Testis (tissue), 5 donors: ENCODE data around the gene FBXO27. TPM values are rescaled to one million over a fixed set of nuclear protein-coding genes. Genes with fewer than 3 reads are reported as not detected.

ENCODE experiments used
- DNase-seq: peaks from one replicate; pipeline ENCODE4 v3.0.0-alpha.2; 2019
- H3K27ac ChIP-seq, 2 donors: fragments of 200-600 bp; sonication (generic); one replicate each; pipeline ENCODE4 v1.5.1; 2019
- H3K27me3 ChIP-seq: fragments of 200-600 bp; sonication (generic); one replicate; pipeline ENCODE4 v1.5.1; 2019
- H3K36me3 ChIP-seq: fragments of 200-600 bp; sonication (generic); one replicate; pipeline ENCODE4 v1.5.1; 2017; ENCODE audit warnings: low read depth; ENCODE audit errors: missing control alignments
- H3K4me1 ChIP-seq: fragments of 200-600 bp; sonication (generic); one replicate; pipeline ENCODE4 v1.5.1; 2019
- H3K4me3 ChIP-seq, 2 donors: fragments of 200-600 bp; sonication (generic); one replicate each; pipeline ENCODE4 v1.5.1; 2017 to 2019
- H3K9me3 ChIP-seq: fragments of 200-600 bp; sonication (generic); one replicate; pipeline ENCODE4 v1.5.1; 2017
- POLR2A ChIP-seq: fragments of 450-650 bp; IDR thresholded peaks from one replicate; pipeline ENCODE4 v1.6.1; 2017; ENCODE audit warnings: antibody characterized with exemption, mild to moderate bottlenecking, moderate library complexity
- WGBS, 2 donors: methylation state at CpG; one replicate each; pipeline ENCODE4 v1.1.5; 2018; 5-methylcytosine and 5-hydroxymethylcytosine counted together
- intact Hi-C: fragments of 100-400 bp; cut with DNase I; formaldehyde crosslinking; loops from one replicate; pipeline ENCODE4 v1.15.1; 2023; ENCODE audit warnings: low total_unique reads
- long read RNA-seq, 2 donors: transcript quantifications; one replicate each; lab custom pipeline, GENCODE V29; 2026
- polyA plus RNA-seq: library from polyadenylated mRNA; stranded (reverse); fragments of 350-450 nt; fragmentation: Illumina TruSeq; extraction: RNeasy Lipid Tissue Mini Kit (QIAGEN cat#74804); gene quantifications from one replicate; pipeline ENCODE4 v1.2.3, GENCODE V29; 2014; ENCODE audit warnings: low read depth, low replicate concordance; ENCODE audit not compliant: insufficient read depth
- total RNA-seq, 2 donors: library from RNA; depleted of rRNA; stranded (reverse); fragments of >200 nt; gene quantifications; one replicate each; pipeline ENCODE4 v1.2.3, GENCODE V29; 2016
- TF ChIP-seq, protein P1 (sequence below), 3 experiments: fragments of 450-650 bp in 2 of 3; fragments of 200-600 bp in 1 of 3; sonication (generic) in 1 of 3; IDR thresholded peaks; one replicate each; pipeline ENCODE4 v1.5.1; 2016 to 2019; ENCODE audit warnings: antibody characterized with exemption in 3 of 3, mild to moderate bottlenecking in 2 of 3, moderate library complexity in 1 of 3

FBXO27 gene, protein sequence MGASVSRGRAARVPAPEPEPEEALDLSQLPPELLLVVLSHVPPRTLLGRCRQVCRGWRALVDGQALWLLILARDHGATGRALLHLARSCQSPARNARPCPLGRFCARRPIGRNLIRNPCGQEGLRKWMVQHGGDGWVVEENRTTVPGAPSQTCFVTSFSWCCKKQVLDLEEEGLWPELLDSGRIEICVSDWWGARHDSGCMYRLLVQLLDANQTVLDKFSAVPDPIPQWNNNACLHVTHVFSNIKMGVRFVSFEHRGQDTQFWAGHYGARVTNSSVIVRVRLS
- total RNA-seq = 10 to 100 TPM; 11.3 to 16.5 TPM
- 15.5 TPM for polyA plus RNA-seq
- long read RNA-seq, donor 1 = 0 reads
- long read RNA-seq, donor 2 = 0 reads

DNA sequence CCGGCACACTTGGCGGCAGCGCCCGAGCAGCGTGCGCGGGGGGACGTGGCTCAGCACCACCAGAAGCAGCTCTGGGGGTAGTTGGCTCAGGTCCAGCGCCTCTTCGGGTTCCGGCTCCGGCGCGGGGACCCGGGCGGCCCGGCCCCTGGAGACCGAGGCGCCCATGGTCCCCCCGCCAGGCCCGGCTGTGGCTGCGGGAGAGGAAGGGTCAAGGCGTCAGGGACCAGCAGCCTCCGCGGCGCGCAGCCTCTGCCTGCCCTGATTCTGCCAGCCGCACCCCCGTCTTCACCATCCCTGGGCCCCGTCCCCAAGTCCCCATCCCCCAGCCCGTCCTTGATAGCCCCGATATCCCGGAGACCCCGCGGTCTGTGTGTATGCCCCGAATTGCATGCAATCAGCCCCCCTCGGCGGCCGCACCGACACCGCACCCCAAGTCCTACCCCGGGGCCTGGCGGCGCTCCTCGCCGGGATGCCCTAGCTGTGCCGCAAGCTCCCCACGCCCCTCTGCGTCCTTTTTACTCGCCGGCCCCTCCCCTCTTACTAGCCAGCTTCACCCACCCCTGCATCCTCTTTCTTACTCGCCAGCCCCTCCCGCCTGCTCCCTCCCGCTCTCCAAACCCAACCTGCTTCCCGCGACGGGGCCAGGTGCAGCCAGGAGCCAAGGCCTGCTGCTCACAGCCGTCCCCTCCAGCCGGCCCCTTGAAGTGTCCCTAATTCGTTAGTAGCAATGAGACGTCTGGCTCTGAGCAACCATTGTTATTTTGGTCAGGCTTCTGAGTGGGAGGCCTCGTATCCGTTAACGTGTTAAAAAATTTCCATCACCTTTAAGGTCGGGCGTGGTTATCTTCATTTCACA is at the start of gene FBXO27:
FBXO27 (minus strand) TSS at position 487 of the 856 bp plus-strand sequence; CDS start at position 165, 322 bp downstream.
- Histone ChIP-seq H3K4me1 (peaks cover 14% of the 10 kb centered on the region), H3K36me3 (no peaks in the 10 kb centered on the region), H3K9me3 (no peaks in the 10 kb centered on the region), H3K4me3 (peak within 1 kb of the TSS; percentile 62 to 68), H3K27ac (peak within 1 kb of the TSS in 1 of 2 donors; percentile 12), H3K27me3 (no peaks in the 10 kb centered on the region)
- peak; percentile 40 for DNase-seq
- intact Hi-C loops = no loop called here
- 14 to 17% methylated on average over 29 to 45 of the region's 66 CpGs for WGBS, 2 donors
- TF ChIP-seq POLR2A = no peak
- TF ChIP-seq, protein P1, sequence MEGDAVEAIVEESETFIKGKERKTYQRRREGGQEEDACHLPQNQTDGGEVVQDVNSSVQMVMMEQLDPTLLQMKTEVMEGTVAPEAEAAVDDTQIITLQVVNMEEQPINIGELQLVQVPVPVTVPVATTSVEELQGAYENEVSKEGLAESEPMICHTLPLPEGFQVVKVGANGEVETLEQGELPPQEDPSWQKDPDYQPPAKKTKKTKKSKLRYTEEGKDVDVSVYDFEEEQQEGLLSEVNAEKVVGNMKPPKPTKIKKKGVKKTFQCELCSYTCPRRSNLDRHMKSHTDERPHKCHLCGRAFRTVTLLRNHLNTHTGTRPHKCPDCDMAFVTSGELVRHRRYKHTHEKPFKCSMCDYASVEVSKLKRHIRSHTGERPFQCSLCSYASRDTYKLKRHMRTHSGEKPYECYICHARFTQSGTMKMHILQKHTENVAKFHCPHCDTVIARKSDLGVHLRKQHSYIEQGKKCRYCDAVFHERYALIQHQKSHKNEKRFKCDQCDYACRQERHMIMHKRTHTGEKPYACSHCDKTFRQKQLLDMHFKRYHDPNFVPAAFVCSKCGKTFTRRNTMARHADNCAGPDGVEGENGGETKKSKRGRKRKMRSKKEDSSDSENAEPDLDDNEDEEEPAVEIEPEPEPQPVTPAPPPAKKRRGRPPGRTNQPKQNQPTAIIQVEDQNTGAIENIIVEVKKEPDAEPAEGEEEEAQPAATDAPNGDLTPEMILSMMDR (IDR thresholded peaks at IDR 0.05) = no peak

DNA sequence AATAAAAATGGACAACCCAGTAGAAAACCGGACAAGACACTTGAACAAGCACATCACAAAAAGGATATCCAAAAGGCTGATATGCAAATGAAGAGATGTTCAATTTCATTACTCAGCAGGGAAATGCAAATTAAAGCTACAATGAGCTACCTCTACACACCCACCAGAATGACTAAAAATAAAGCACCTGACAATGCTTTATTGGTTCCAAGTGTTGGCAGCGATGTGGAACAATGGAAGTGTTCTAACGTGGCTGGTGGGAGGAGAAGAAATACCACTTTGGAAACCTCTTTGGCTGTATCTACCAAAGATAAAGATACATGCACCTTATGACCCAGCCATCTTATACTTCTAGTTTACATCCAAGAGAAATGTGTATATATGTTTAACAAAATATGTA is 48.1 kb upstream of the FBXO27 start:
- intact Hi-C loops = no loop called here
- H3K4me1 ChIP-seq = peaks cover 13% of the 10 kb centered on the region
- H3K4me3 ChIP-seq = no peak overlapping the region
- H3K36me3 ChIP-seq = no peaks in the 10 kb centered on the region
- no peak overlapping the region for H3K27ac ChIP-seq
- no peaks in the 10 kb centered on the region for H3K27me3 ChIP-seq
- H3K9me3 ChIP-seq = no peaks in the 10 kb centered on the region
- TF ChIP-seq, protein P1 (IDR thresholded peaks at IDR 0.05) = no peak
- TF ChIP-seq POLR2A = no peak
- WGBS, 2 donors = 68 to 70% methylated on average over 3 of the region's 3 CpGs
- no peak for DNase-seq

- H3K4me3 ChIP-seq = no peak overlapping the region
Observed at GRCh38 chr19:39078436-39079200, 46.3 kb upstream of the FBXO27 start.

GRCh38 chr19:39077323-39077722 is 45.0 kb upstream of the FBXO27 start:
- Histone ChIP-seq H3K4me3 (no peak overlapping the region), H3K27me3 (no peaks in the 10 kb centered on the region), H3K4me1 (no peaks in the 10 kb centered on the region), H3K9me3 (no peaks in the 10 kb centered on the region), H3K36me3 (no peaks in the 10 kb centered on the region), H3K27ac (no peak overlapping the region)
- TF ChIP-seq, protein P1 (IDR thresholded peaks at IDR 0.05) = no peak
- no peak for TF ChIP-seq POLR2A
- intact Hi-C loops = no loop called here
- DNase-seq = no peak
- 88 to 90% methylated on average over 11 of the region's 11 CpGs for WGBS, 2 donors

More at GRCh38 chr19:39078436-39079200, 46.3 kb upstream of the FBXO27 start:
- H3K9me3 ChIP-seq = no peaks in the 10 kb centered on the region
- intact Hi-C loops = no loop called here
- no peaks in the 10 kb centered on the region for H3K27me3 ChIP-seq
- 61 to 75% methylated on average over 7 of the region's 7 CpGs for WGBS, 2 donors
- H3K4me1 ChIP-seq = peaks cover 4% of the 10 kb centered on the region
- TF ChIP-seq, protein P1 (IDR thresholded peaks at IDR 0.05) = no peak
- TF ChIP-seq POLR2A = no peak
- H3K36me3 ChIP-seq = no peaks in the 10 kb centered on the region
- DNase-seq = no peak
- H3K27ac ChIP-seq = no peak overlapping the region
